ENCODE measurements around the gene OSBPL3.

DNA sequence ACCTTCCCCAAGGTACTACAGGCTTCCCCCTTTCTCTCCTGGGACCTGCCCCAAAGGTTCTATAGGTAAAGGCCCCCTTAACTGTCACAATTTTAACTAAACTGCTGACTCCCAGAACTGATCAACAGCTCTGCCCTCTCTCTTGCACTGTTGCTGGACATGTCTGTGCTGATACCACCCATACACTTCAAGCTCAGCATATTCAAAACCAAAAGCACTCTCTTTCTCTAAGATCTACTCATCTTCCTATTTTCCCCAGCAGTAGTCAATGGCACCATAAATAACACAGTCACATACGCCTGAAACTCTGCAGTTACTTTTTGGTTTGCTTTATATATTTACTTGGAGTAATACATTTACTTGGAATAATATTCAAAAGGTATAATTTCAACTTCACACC is 12.3 kb downstream of the OSBPL3 start:
- TF ChIP-seq, protein P1, sequence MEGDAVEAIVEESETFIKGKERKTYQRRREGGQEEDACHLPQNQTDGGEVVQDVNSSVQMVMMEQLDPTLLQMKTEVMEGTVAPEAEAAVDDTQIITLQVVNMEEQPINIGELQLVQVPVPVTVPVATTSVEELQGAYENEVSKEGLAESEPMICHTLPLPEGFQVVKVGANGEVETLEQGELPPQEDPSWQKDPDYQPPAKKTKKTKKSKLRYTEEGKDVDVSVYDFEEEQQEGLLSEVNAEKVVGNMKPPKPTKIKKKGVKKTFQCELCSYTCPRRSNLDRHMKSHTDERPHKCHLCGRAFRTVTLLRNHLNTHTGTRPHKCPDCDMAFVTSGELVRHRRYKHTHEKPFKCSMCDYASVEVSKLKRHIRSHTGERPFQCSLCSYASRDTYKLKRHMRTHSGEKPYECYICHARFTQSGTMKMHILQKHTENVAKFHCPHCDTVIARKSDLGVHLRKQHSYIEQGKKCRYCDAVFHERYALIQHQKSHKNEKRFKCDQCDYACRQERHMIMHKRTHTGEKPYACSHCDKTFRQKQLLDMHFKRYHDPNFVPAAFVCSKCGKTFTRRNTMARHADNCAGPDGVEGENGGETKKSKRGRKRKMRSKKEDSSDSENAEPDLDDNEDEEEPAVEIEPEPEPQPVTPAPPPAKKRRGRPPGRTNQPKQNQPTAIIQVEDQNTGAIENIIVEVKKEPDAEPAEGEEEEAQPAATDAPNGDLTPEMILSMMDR (IDR thresholded peaks at IDR 0.05) = no peak
- TF ChIP-seq RFX5 (IDR thresholded peaks at IDR 0.05; ENCODE audit: low read length) = no peak
- no peak for TF ChIP-seq NRF1 (IDR thresholded peaks at IDR 0.05; ENCODE audit: low read depth, low read length)
- TF ChIP-seq GABPA (IDR thresholded peaks at IDR 0.05; ENCODE audit: low read depth) = no peak
- no peak for TF ChIP-seq FOXM1 (IDR thresholded peaks at IDR 0.05; ENCODE audit: low read depth)
- TF ChIP-seq, protein P2, sequence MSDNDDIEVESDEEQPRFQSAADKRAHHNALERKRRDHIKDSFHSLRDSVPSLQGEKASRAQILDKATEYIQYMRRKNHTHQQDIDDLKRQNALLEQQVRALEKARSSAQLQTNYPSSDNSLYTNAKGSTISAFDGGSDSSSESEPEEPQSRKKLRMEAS (IDR thresholded peaks at IDR 0.05; ENCODE audit: low read depth) = no peak
- no peak for TF ChIP-seq ELF1 (IDR thresholded peaks at IDR 0.05)
- TF ChIP-seq EP300 (IDR thresholded peaks at IDR 0.05; ENCODE audit: borderline replicate concordance in 1 of 2, low read depth in 1 of 2, low read length in 1 of 2) = no peak

Measured in SK-N-SH (cell line).